ENCODE data around the gene ADK. TPM values are rescaled to one million over a fixed set of nuclear protein-coding genes. Genes with fewer than 3 reads are reported as not detected.
"Not testable (repeated sequence)": the region's sequence is repeated elsewhere in the genome, so short reads cannot be mapped to it uniquely, and the experiment has no call there.

The ADK gene
- total RNA-seq, 1 experiment from 2014 or later: 66.6 TPM

- intact Hi-C loops (cut with micrococcal nuclease; ENCODE audit: unreplicated experiment): no loop called here
- Mint-ChIP-seq H3K4me3 (ENCODE audit: low read depth, unreplicated experiment) (no peak overlapping the region), H3K27me3 (ENCODE audit: unreplicated experiment) (no peaks in the 10 kb centered on the region), H3K36me3 (ENCODE audit: insufficient read depth, unreplicated experiment) (no peaks in the 10 kb centered on the region), H3K4me1 (ENCODE audit: low read depth, unreplicated experiment) (peaks cover 17% of the 10 kb centered on the region), H3K9me3 (ENCODE audit: low read depth, unreplicated experiment) (peaks cover 2% of the 10 kb centered on the region), H3K27ac (ENCODE audit: unreplicated experiment) (no peak overlapping the region)
- no peak for DNase-seq
- no peak for TF ChIP-seq CTCF (IDR thresholded peaks at IDR 0.05; ENCODE audit: unreplicated experiment)
- CTCF ChIA-PET: no interaction called here
- no TSS peak for BruUV-seq (replicated peaks)
These were observed 146.5 kb downstream of the ADK start for GRCh38 chr10:74297389-74298080.

DNA sequence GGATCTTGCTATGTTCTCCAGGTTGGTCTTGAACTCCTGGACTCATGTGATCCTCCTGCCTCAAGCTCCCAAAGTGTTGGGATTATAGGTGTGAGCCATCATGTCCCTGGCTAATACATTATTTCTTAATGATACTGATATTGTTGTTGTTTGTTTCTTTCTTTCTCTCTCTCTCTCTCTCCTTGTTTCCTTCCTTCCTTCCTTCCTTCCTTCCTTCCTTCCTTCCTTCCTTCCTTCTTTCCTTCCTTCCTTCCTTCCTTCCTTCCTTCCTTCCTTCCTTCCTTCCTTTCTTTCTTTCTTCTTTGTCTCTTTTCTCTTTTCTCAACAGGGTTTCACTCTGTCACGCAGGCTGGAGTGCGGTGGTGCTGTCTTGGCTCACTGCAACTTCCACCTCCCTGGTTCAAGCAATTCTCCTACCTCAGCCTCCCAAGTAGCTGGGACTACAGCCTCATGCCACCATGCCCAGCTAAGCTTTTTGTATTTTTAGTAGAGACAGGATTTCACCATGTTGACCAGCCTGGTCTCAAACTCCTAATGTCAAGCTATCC is 149.1 kb downstream of the ADK start:
- DNase-seq; H3K27me3 Mint-ChIP-seq (ENCODE audit: unreplicated experiment); H3K9me3 Mint-ChIP-seq (ENCODE audit: low read depth, unreplicated experiment); H3K4me3 Mint-ChIP-seq (ENCODE audit: low read depth, unreplicated experiment); H3K36me3 Mint-ChIP-seq (ENCODE audit: insufficient read depth, unreplicated experiment); intact Hi-C loops (cut with micrococcal nuclease; ENCODE audit: unreplicated experiment); BruUV-seq (replicated peaks); H3K4me1 Mint-ChIP-seq (ENCODE audit: low read depth, unreplicated experiment); H3K27ac Mint-ChIP-seq (ENCODE audit: unreplicated experiment): not testable (repeated sequence)
- CTCF ChIA-PET: interaction anchor here (0.7 kb wide), 2 partner anchors 24 to 28 kb away, joined by 3 read pairs; no protein-coding TSS in a partner anchor

DNA sequence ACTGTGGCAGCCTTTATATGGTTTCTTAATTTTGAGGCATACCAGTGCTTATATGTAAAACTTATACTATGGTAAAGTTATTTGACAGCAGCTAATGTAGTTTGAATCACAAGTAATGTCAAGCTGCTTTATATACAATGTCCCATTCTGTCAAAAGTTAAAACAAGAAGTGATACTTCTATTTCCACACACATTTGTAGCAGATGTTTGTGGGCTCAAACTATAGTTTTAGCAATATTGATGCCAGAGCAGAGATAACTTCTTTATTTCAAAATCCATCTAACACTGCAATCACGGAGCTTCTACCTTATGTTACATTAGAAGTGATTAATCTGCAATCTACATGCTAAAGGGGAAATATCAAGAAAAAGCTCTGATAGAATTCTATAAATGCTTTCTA is 149.6 kb downstream of the ADK start:
- Mint-ChIP-seq H3K9me3 (ENCODE audit: low read depth, unreplicated experiment) (no peaks in the 10 kb centered on the region), H3K27me3 (ENCODE audit: unreplicated experiment) (no peaks in the 10 kb centered on the region), H3K4me1 (ENCODE audit: low read depth, unreplicated experiment) (no peaks in the 10 kb centered on the region), H3K36me3 (ENCODE audit: insufficient read depth, unreplicated experiment) (no peaks in the 10 kb centered on the region), H3K4me3 (ENCODE audit: low read depth, unreplicated experiment) (no peak overlapping the region), H3K27ac (ENCODE audit: unreplicated experiment) (no peak overlapping the region)
- intact Hi-C loops (cut with micrococcal nuclease; ENCODE audit: unreplicated experiment): no loop called here
- no peak for DNase-seq
- no TSS peak for BruUV-seq (replicated peaks)
- CTCF ChIA-PET: interaction anchor here (0.7 kb wide), 1 partner anchor 23 kb away, joined by 3 read pairs; no protein-coding TSS in a partner anchor
- no peak for TF ChIP-seq CTCF (IDR thresholded peaks at IDR 0.05; ENCODE audit: unreplicated experiment)

DNA sequence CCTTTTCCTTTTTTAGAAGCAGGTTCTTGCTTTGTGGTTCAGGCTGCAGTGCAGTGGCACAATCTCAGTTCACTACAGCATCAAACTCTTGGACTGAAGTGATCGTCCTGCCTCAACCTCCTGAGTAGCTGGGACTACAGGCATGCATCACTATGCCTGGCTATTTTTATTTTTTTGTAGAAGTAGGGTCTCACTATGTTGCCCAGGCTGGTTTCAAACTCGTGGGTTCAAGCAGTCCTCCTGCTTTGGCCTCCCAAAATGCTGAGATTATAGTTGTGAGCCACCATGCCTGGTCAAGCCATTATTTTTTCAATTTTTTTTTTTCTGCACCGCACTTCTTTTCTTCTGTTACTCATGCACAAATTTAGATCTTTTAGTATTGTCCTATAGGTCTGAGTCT is 154.7 kb downstream of the ADK start:
- no TSS peak for BruUV-seq (replicated peaks)
- intact Hi-C loops (cut with micrococcal nuclease; ENCODE audit: unreplicated experiment): no loop called here
- no peaks in the 10 kb centered on the region for H3K4me1 Mint-ChIP-seq (ENCODE audit: low read depth, unreplicated experiment)
- H3K9me3 Mint-ChIP-seq (ENCODE audit: low read depth, unreplicated experiment): no peaks in the 10 kb centered on the region
- H3K27ac Mint-ChIP-seq (ENCODE audit: unreplicated experiment): no peak overlapping the region
- no peak overlapping the region for H3K4me3 Mint-ChIP-seq (ENCODE audit: low read depth, unreplicated experiment)
- no peaks in the 10 kb centered on the region for H3K36me3 Mint-ChIP-seq (ENCODE audit: insufficient read depth, unreplicated experiment)
- CTCF ChIA-PET: no interaction called here
- no peak for DNase-seq
- TF ChIP-seq CTCF (IDR thresholded peaks at IDR 0.05; ENCODE audit: unreplicated experiment): no peak
- no peaks in the 10 kb centered on the region for H3K27me3 Mint-ChIP-seq (ENCODE audit: unreplicated experiment)
